ENCODE data around the gene ADAM12.

GRCh38 chr10:126227762-126228134 is 160.5 kb downstream of the ADAM12 start:
- TF ChIP-seq CTCF (IDR thresholded peaks at IDR 0.05; ENCODE audit: poor library complexity, severe bottlenecking): no peak
- TF ChIP-seq EP300 (conservative IDR thresholded peaks at IDR 0.05; ENCODE audit: poor library complexity, severe bottlenecking): no peak
- no peak for TF ChIP-seq POLR2AphosphoS5 (IDR thresholded peaks at IDR 0.05)
- no peak for TF ChIP-seq MXI1 (conservative IDR thresholded peaks at IDR 0.05; ENCODE audit: poor library complexity, severe bottlenecking)
- no peak for TF ChIP-seq SMC3 (conservative IDR thresholded peaks at IDR 0.05; ENCODE audit: poor library complexity)
- no peak for TF ChIP-seq RAD21 (conservative IDR thresholded peaks at IDR 0.05)
- TF ChIP-seq EZH2 (IDR thresholded peaks at IDR 0.05; ENCODE audit: borderline replicate concordance, insufficient read depth, low read length, poor library complexity, severe bottlenecking): no peak
